B cell (primary cell): ENCODE data around the gene AMBRA1. TPM values are rescaled to one million over a fixed set of nuclear protein-coding genes. Genes with fewer than 3 reads are reported as not detected.

Experiments
- ATAC-seq: fragments of 200-7000 bp; cut with Tn5 transposase; one replicate; pipeline ENCODE4 v1.10.0; 2021; ENCODE audit warnings: low read depth, mild to moderate bottlenecking, moderate number of reproducible peaks, moderate library complexity
- CTCF ChIA-PET: fragments of 350-600 bp; sonication (Branson Sonifier 250); formaldehyde crosslinking; loops from one replicate; lab custom pipeline; 2021; ENCODE audit warnings: antibody characterized with exemption, inconsistent platforms; lab: Charles Lee
- POLR2A ChIA-PET: fragments of 350-600 bp; sonication (Branson Sonifier 250); formaldehyde crosslinking; loops from one replicate; lab custom pipeline; 2021; ENCODE audit warnings: antibody characterized with exemption; lab: Charles Lee
- DNase-seq: peaks from one replicate; pipeline ENCODE4 v3.0.0; 2013
- H2AFZ ChIP-seq: 2 replicates; pipeline ENCODE4 v1.6.1; 2012; ENCODE audit warnings: mild to moderate bottlenecking, low read depth, low read length; ENCODE audit not compliant: insufficient read depth, poor library complexity, severe bottlenecking
- H3K27ac ChIP-seq, 2 donors: 1 replicate in 1 of 2; 2 replicates in 1 of 2; pipeline ENCODE4 v1.5.1; 2012 to 2013; ENCODE audit warnings: low read length in 2 of 2, mild to moderate bottlenecking in 2 of 2, moderate library complexity in 1 of 2
- H3K27me3 ChIP-seq, 4 experiments: fragments of 200-600 bp in 1 of 4; sonication (generic) in 1 of 4; replicated peaks in 1 of 4; 1 replicate in 2 of 4; 2 replicates in 2 of 4; pipeline versions ENCODE4 v1.6.1 to v1.7.0; 2013 to 2016; ENCODE audit warnings: low read length in 3 of 4, mild to moderate bottlenecking in 2 of 4, mixed read lengths in 1 of 4, moderate library complexity in 1 of 4; ENCODE audit not compliant: insufficient read depth in 4 of 4, control insufficient read depth in 3 of 4; ENCODE audit errors: control extremely low read depth in 1 of 4
- H3K36me3 ChIP-seq, 2 experiments: replicated peaks in 1 of 2; 1 replicate in 1 of 2; 2 replicates in 1 of 2; pipeline versions ENCODE4 v1.6.1 to v1.7.1; 2013; ENCODE audit warnings: low read length in 1 of 2; ENCODE audit not compliant: insufficient read depth in 2 of 2, control insufficient read depth in 1 of 2; ENCODE audit errors: control extremely low read depth in 1 of 2, extremely low read depth in 1 of 2
- H3K4me1 ChIP-seq, 2 donors: fragments of 200-600 bp in 1 of 2; sonication (generic) in 1 of 2; 1 replicate in 1 of 2; 2 replicates in 1 of 2; pipeline versions ENCODE4 v1.5.1 to v1.6.1; 2013 to 2017; ENCODE audit warnings: low read length in 2 of 2; ENCODE audit not compliant: control insufficient read depth in 2 of 2, insufficient read depth in 2 of 2
- H3K4me2 ChIP-seq: replicated peaks from 2 replicates; pipeline ENCODE3; 2012; ENCODE audit warnings: mild to moderate bottlenecking, low read depth, low read length; ENCODE audit not compliant: poor library complexity, severe bottlenecking
- H3K4me3 ChIP-seq, 5 experiments: fragments of 200-600 bp in 1 of 5; sonication (generic) in 1 of 5; 1 replicate in 3 of 5; 2 replicates in 2 of 5; pipeline versions ENCODE4 v1.5.1 to v1.7.0; 2011 to 2016; ENCODE audit warnings: low read length in 4 of 5, mild to moderate bottlenecking in 4 of 5, low read depth in 2 of 5, control low read depth in 1 of 5, moderate library complexity in 1 of 5; ENCODE audit not compliant: insufficient read depth in 1 of 5; ENCODE audit errors: control extremely low read depth in 1 of 5, extremely low read depth in 1 of 5
- H3K79me2 ChIP-seq: fragments of 200-600 bp; sonication (generic); one replicate; pipeline ENCODE4 v1.6.0; 2016; ENCODE audit warnings: low read length; ENCODE audit not compliant: control insufficient read depth, insufficient read depth
- H3K9ac ChIP-seq: fragments of 200-600 bp; sonication (generic); 2 replicates; pipeline ENCODE4 v1.6.1; 2017; ENCODE audit warnings: mild to moderate bottlenecking, low read length, moderate library complexity
- H3K9me3 ChIP-seq, 3 donors: one replicate each; pipeline versions ENCODE4 v1.6.1 to v1.7.1; 2013; ENCODE audit warnings: low read length in 2 of 3; ENCODE audit not compliant: control insufficient read depth in 2 of 3, insufficient read depth in 1 of 3; ENCODE audit errors: control extremely low read depth in 1 of 3
- H4K20me1 ChIP-seq: 2 replicates; pipeline ENCODE4 v1.6.0; 2012; ENCODE audit warnings: mild to moderate bottlenecking, low read length; ENCODE audit not compliant: insufficient read depth, control insufficient read depth, poor library complexity, severe bottlenecking
- H3K27ac Mint-ChIP-seq: one replicate; pipeline ENCODE4 v1.8.0; 2021; ENCODE audit warnings: mixed read lengths
- H3K27me3 Mint-ChIP-seq: one replicate; pipeline ENCODE4 v1.8.0; 2021; ENCODE audit warnings: mixed read lengths
- H3K4me1 Mint-ChIP-seq: one replicate; pipeline ENCODE4 v1.8.0; 2021; ENCODE audit warnings: mixed read lengths
- H3K4me3 Mint-ChIP-seq: one replicate; pipeline ENCODE4 v1.8.0; 2021; ENCODE audit warnings: mixed read lengths
- H3K9me3 Mint-ChIP-seq: one replicate; pipeline ENCODE4 v1.8.0; 2022; ENCODE audit warnings: mixed read lengths; ENCODE audit not compliant: insufficient read depth
- EZH2 ChIP-seq: IDR thresholded peaks from 2 replicates; pipeline ENCODE4 v1.6.1; 2012; ENCODE audit warnings: borderline replicate concordance, low read depth, mild to moderate bottlenecking, moderate library complexity, low read length; ENCODE audit not compliant: insufficient read depth, poor library complexity, severe bottlenecking
- whole genome bisulfite sequencing: methylation state at CpG from one replicate; pipeline ENCODE4 v1.1.5; 2013; ENCODE audit warnings: missing lambda C conversion rate; ENCODE audit not compliant: insufficient coverage; 5-methylcytosine and 5-hydroxymethylcytosine counted together
- intact Hi-C: fragments of 100-400 bp; cut with micrococcal nuclease; formaldehyde crosslinking; loops from one replicate; pipeline ENCODE4 v1.10.0; 2022
- polyA plus RNA-seq: library from polyadenylated mRNA; depleted of rRNA; stranded (reverse); fragments of >200 nt; gene quantifications from 2 replicates; pipeline ENCODE4 v1.2.3, GENCODE V29; 2012
- total RNA-seq, 2 donors: library from RNA; stranded (reverse); fragments of 120-200 nt in 1 of 2; gene quantifications; 1 replicate in 1 of 2; 2 replicates in 1 of 2; pipeline versions ENCODE4 v1.2.3 to v1.2.4, GENCODE V29; 2013 to 2022
- TF ChIP-seq, protein P1 (sequence below): fragments of 200-600 bp; IDR thresholded peaks from one replicate; pipeline ENCODE4 v1.8.0; 2022; ENCODE audit warnings: antibody characterized with exemption, mild to moderate bottlenecking

The AMBRA1 gene
- total and polyA plus RNA-seq, 2 donors (not counting 1 experiment from before 2014, with no cell fraction given), result 13.8 to 36.1 TPM

DNA sequence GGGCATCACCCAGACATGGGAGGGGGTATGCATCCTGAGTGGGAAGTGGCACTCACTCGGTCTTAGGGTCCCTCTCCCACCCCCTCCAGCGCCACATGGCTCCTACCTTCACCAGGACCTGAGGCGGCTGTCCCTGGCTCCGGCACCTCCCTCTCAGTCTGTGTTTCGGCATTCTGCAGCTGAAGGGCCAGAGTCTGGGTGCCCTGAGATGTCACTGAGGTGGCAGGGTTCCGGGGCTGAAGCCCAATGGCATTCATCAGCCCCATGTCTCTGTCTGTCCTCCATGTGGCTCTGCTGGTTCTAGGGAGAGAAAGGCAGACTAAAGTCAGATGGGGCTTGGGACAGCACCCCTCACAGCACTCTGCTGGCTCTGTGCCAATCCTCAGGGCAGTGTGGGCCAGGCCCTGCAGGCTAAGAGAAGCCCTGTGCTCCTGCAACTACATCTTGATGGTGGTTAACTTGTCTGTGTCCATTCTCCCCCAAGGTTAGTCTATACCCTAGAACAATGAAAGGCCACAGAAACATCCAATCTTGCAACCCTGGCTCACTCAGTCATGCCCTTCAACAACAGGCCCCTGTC lies 185.3 kb downstream of the AMBRA1 start:
- TF ChIP-seq, protein P1, sequence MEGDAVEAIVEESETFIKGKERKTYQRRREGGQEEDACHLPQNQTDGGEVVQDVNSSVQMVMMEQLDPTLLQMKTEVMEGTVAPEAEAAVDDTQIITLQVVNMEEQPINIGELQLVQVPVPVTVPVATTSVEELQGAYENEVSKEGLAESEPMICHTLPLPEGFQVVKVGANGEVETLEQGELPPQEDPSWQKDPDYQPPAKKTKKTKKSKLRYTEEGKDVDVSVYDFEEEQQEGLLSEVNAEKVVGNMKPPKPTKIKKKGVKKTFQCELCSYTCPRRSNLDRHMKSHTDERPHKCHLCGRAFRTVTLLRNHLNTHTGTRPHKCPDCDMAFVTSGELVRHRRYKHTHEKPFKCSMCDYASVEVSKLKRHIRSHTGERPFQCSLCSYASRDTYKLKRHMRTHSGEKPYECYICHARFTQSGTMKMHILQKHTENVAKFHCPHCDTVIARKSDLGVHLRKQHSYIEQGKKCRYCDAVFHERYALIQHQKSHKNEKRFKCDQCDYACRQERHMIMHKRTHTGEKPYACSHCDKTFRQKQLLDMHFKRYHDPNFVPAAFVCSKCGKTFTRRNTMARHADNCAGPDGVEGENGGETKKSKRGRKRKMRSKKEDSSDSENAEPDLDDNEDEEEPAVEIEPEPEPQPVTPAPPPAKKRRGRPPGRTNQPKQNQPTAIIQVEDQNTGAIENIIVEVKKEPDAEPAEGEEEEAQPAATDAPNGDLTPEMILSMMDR, result no peak
- TF ChIP-seq EZH2, result no peak
- no peaks in the 10 kb centered on the region for H3K27me3 Mint-ChIP-seq
- H3K4me3 ChIP-seq, result no peak overlapping the region
- ChIA-PET POLR2A (no interaction called here), CTCF (no interaction called here)
- H3K9ac ChIP-seq, result no peak overlapping the region
- WGBS, result 93% methylated on average over 4 of the region's 6 CpGs
- no peak overlapping the region for H2AFZ ChIP-seq
- H3K4me3 Mint-ChIP-seq, result no peak overlapping the region
- no peaks in the 10 kb centered on the region for H4K20me1 ChIP-seq
- no peaks in the 10 kb centered on the region for H3K4me1 ChIP-seq
- H3K27ac Mint-ChIP-seq, result no peak overlapping the region
- no peaks in the 10 kb centered on the region for H3K4me1 Mint-ChIP-seq
- H3K36me3 ChIP-seq, result peaks cover 0 to 57% of the 10 kb centered on the region in 2 experiments
- H3K9me3 Mint-ChIP-seq, result no peaks in the 10 kb centered on the region
- no peaks in the 10 kb centered on the region for H3K9me3 ChIP-seq
- no peak for ATAC-seq
- H3K27ac ChIP-seq, result no peak overlapping the region
- no peak overlapping the region for H3K4me2 ChIP-seq
- no peaks in the 10 kb centered on the region for H3K27me3 ChIP-seq
- intact Hi-C loops, result no loop called here
- no peaks in the 10 kb centered on the region for H3K79me2 ChIP-seq
- DNase-seq, result no peak

DNA sequence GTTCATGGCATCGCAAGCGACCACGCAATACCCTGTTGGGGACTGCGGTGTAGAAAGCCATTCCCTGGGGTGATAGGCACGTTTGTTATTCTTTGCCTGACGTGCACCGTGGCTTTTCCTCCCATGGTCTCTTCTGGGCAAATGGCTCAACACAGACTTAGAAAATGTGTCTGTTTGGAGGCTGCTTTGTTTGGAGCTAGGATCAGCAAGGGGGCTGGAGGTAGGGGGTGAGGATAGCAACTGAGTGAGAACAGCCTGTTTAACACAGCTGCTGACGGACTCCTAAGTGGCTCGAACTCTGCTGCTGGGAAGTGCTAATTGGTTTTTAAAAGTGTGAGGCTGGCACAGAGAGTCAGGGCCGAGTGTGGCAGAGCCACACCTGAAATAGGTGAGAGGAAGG lies 186.2 kb downstream of the AMBRA1 start:
- Histone ChIP-seq H3K4me3 (no peak overlapping the region), H2AFZ (no peak overlapping the region), H3K9ac (no peak overlapping the region), H3K4me1 (no peaks in the 10 kb centered on the region), H3K27ac (no peak overlapping the region), H3K36me3 (peaks cover 0 to 56% of the 10 kb centered on the region in 2 experiments), H4K20me1 (no peaks in the 10 kb centered on the region), H3K27me3 (no peaks in the 10 kb centered on the region), H3K79me2 (no peaks in the 10 kb centered on the region), H3K4me2 (no peak overlapping the region), H3K9me3 (no peaks in the 10 kb centered on the region)
- Mint-ChIP-seq H3K4me1 (no peaks in the 10 kb centered on the region), H3K27me3 (no peaks in the 10 kb centered on the region), H3K9me3 (no peaks in the 10 kb centered on the region), H3K27ac (no peak overlapping the region), H3K4me3 (no peak overlapping the region)
- TF ChIP-seq, protein P1, result no peak
- TF ChIP-seq EZH2, result no peak
- CTCF ChIA-PET, result no interaction called here
- intact Hi-C loops, result no loop called here
- 94% methylated on average over 10 of the region's 10 CpGs for WGBS
- POLR2A ChIA-PET, result no interaction called here
- ATAC-seq (no peak), DNase-seq (no peak)
